HL-60 (cell line): ENCODE results near the gene NFIA.

Source experiments
- DNase-seq, 2 experiments: peaks; one replicate each; pipeline ENCODE4 v3.0.0-alpha.2; 2010 to 2020; ENCODE audit warnings: low read depth in 1 of 2, low spot score in 1 of 2
- H3K27ac ChIP-seq: fragments of 250-450 bp; sonication (Bioruptor Pico); replicated peaks from 2 replicates; pipeline ENCODE4 v1.5.1; 2020; ENCODE audit warnings: mild to moderate bottlenecking, moderate library complexity
- H3K27me3 ChIP-seq: fragments of 250-450 bp; sonication (Bioruptor Pico); 2 replicates; pipeline ENCODE4 v1.5.1; 2021; ENCODE audit warnings: mild to moderate bottlenecking, moderate library complexity; ENCODE audit not compliant: insufficient read depth, poor library complexity, severe bottlenecking
- H3K4me3 ChIP-seq: replicated peaks from 2 replicates; pipeline ENCODE4 v1.5.1; 2011; ENCODE audit warnings: mild to moderate bottlenecking, control low read depth, low read length; ENCODE audit not compliant: insufficient read depth
- CTCF ChIP-seq: IDR thresholded peaks from one replicate; pipeline ENCODE4 v1.5.1; 2011; ENCODE audit warnings: low read length, control low read depth, inconsistent platforms; ENCODE audit not compliant: insufficient read depth
- GABPA ChIP-seq: IDR thresholded peaks from 2 replicates; pipeline ENCODE4 v1.6.1; 2012; ENCODE audit warnings: low read depth
- POLR2AphosphoS5 ChIP-seq: IDR thresholded peaks from 2 replicates; pipeline ENCODE4 v1.6.1; 2012; ENCODE audit warnings: low read depth
- REST ChIP-seq: IDR thresholded peaks from 2 replicates; pipeline ENCODE4 v1.6.1; 2012; ENCODE audit warnings: low read depth; ENCODE audit not compliant: insufficient replicate concordance
- SPI1 ChIP-seq: IDR thresholded peaks from 2 replicates; pipeline ENCODE4 v1.6.1; 2012; ENCODE audit warnings: low read depth, mild to moderate bottlenecking, borderline replicate concordance

Gene NFIA

GRCh38 chr1:61241411-61241838, 159.1 kb downstream of the NFIA start:
- H3K27ac ChIP-seq, result peak overlapping the region; percentile 54
- no peaks in the 10 kb centered on the region for H3K27me3 ChIP-seq
- DNase-seq, result peak in 1 of 2 experiments; percentile 53
- H3K4me3 ChIP-seq, result no peak overlapping the region
- TF ChIP-seq POLR2AphosphoS5 (no peak), CTCF (no peak), GABPA (no peak), REST (no peak), SPI1 (no peak)

GRCh38 chr1:61241973-61242381, 159.6 kb downstream of the NFIA start:
- no peak overlapping the region for H3K27ac ChIP-seq
- no peak for TF ChIP-seq CTCF
- TF ChIP-seq POLR2AphosphoS5, result no peak
- no peak for TF ChIP-seq SPI1
- TF ChIP-seq GABPA, result no peak
- no peak for TF ChIP-seq REST

GRCh38 chr1:61244114-61244513, 161.8 kb downstream of the NFIA start:
- H3K4me3 ChIP-seq, result no peak overlapping the region
- no peaks in the 10 kb centered on the region for H3K27me3 ChIP-seq
- TF ChIP-seq CTCF (no peak), REST (no peak), SPI1 (no peak), GABPA (no peak), POLR2AphosphoS5 (no peak)
- no peak for DNase-seq
- no peak overlapping the region for H3K27ac ChIP-seq

More at GRCh38 chr1:61241973-61242381, 159.6 kb downstream of the NFIA start:
- H3K4me3 ChIP-seq, result no peak overlapping the region
- H3K27me3 ChIP-seq, result no peaks in the 10 kb centered on the region
- DNase-seq, result no peak
